NCI-H1694 (cell line): ENCODE data around the gene ADI1.

Source experiments
- DNase-seq: peaks from one replicate; lab custom pipeline; 2025; lab: John Stamatoyannopoulos, UW

Gene ADI1

DNA sequence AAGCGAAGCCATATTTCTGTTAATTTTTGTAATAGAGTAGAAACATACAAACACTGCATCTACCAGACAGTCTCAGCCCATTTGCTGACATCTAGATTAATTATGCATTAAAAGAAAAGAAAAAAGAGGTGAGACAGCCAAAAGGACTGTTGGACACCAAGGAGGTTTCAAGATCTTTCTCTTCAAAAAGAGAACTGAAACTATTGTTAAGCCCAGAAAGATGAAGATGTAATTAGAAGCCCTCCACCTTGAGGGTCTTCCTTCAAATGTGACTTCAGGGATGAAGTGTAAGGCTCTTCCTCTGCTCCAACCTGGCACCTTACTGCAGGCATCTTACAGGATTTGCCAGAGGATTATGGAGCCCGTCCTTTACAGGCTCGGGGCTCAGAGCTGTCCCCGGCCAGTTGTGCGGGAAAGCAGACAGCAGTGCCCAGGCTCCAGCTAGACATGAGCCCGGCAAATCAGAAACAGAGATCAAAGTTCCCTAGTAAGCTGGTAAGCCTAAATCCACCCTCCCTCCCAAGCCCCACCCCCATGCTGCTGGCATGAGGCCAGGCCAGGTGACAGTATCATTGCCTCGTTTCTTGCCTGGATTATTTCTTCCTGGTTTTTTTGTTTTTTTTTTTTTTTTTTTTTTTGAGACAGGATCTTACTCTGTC lies 38.9 kb downstream of the ADI1 start:
- DNase-seq = no peak

DNA sequence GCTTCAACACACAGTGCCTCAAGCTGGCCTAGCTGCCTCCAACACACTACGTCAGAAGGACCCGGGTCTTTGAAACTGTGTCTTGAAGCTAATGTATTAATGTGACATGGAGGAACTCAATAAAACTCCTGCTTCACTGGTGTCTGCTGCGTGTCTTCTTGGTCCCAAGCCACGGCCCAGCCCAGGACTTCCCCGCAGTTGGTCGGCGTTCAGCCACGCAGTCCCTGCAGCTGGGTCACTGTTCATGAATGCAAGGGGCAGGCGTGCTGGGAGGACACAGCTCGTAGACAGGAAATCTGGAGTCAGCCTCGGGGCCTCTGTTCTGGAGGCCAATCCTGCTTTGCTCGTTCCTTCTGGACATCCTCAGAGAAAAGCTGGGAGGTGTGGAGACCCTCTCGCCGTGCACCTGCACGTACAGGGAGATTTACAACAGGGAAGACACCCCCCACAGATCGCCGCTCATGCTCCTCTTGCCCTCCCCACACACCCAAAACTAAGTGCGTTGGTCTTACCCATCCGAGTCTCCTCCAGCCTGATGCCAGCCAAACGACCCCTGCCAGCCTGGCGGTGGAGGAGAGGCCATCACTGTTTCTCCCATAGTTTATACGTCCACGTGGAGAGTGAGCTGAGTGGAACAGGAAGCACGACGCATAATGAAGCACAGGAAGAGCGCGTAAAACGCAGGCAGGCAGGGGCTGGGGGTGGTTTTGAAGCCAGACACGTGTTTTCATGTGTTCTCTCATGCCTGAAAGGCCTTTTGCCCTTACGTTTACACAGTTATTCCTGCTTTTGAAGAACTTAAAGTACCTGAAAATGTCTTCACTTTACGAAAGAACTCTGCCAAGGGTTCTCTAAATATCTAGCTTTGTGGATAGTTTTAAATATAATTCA lies 39.7 kb downstream of the ADI1 start:
- no peak for DNase-seq

DNA sequence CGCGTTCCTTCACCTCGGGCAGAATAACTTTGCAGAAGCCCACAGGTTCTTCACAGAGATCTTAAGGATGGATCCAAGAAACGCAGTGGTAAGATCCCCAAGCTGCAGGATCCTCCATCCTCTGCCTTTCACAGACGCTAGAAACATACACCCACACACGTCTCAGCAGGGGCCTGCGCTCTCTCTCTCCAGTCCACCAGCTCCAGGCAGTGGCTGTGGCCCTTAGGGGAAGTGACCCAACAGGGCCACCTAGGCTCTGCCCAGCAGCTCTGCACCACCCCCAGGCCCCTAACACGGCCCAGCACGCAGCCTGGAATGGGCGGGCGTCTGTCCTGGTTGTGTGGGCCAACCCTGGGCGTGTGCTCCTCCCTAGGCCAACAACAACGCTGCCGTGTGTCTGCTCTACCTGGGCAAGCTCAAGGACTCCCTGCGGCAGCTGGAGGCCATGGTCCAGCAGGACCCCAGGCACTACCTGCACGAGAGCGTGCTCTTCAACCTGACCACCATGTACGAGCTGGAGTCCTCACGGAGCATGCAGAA lies 40.4 kb downstream of the ADI1 start:
- DNase-seq = no peak

DNA sequence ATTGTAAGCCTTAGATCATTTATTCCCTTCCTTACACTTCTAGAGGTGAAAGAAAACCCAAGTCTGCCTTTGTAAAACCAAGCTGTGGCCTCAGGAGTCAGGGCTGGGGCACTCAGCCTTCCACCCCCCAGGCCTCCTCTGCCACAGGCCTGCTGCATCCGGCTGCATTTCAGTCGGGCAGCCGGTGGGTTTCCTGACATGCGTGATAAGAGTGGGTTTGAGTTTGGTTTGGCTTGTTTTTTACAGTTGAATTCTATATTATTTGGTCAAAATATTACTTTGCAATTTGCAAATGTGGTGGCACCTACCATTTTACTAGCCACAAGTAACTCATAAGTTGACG lies 42.4 kb downstream of the ADI1 start:
- DNase-seq = no peak

DNA sequence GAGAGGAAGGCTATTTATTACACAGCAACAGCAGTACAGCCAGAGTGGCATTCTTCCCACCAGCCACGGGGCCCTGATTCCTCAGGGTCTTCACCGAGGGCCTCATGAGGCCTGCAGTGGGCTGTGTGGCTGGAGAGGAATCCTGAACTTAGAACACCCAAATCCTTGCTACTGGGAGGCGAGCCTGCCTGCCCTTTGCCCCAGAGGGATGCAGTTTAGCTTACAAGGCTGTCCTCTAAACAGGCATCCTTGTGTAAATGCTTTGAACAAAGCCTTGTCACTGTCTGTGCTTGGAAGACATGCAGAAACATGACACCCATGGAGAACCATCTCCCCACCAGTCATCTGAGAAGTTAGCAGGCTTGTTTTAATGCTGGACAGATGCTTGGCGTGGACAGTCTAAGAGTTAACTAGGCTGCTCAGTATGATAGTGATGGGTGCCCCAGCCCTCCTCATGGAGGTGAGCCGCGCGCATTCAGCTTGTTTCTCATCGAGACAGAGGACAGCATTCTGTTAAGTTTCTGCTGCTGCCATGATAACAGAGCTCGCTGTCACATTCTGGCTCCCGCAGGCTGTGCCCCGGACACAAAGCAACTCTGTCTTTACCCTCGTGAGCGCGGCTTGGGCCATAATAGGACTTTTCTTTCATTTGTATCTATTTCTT lies 42.9 kb downstream of the ADI1 start:
- no peak for DNase-seq

DNA sequence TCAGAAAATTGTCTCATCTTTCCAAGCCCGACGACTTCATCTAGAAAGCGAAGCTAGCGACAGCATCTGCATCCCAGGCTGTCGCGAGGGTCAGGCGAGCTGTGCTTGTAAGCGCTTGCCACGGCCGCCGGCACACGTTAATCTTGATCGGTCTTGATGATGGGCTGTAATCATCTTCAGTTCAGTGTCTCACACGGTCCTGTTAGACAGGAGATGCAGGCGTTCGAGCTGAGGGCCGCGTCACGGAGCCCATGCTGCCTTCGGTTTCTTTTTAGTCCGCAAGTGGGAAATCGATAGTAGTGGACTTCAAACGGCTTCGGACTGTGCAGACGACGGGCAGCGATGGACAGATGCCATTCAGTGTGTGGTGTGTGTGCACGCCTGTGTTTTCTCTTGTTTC lies 43.6 kb downstream of the ADI1 start:
- no peak for DNase-seq

DNA sequence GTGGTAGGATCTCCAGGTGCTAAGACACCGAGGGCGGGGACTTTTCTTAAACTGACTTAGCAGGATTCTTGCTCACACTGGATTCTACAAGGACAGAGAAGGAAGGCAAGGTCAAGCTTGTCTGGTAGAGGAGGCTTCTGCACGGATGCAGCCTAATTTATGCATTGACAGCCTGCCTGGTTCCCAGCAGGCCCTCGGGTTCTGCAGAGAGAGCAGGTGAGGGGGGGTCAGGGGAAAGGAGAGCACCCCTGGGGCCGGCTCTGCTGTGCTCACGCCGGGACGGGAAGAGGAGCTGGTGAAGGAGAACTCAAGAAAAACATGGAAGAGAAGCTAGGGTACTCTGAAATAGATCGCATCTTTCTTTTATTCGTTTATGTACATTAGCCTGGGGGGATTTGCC lies 46.4 kb downstream of the ADI1 start:
- DNase-seq = no peak

DNA sequence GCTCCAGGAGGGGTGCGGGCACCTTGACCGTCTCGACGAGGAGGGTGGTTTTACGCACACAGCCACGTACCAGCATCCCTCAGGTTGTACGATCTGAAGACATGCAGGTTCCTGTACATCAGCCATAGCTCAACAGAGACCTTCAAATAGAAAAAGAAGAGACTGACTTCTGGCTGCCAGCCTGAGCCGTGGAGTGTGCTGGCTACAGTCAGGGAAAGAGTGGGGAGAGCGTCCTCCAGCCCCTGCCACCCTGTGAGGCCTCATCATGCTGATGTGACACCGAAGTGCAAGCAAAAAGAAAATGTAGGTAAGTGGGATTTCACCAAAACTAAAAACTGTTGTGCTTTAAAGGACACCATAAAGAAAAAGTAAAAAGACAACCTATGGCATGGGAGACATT lies 47.0 kb downstream of the ADI1 start:
- no peak for DNase-seq

DNA sequence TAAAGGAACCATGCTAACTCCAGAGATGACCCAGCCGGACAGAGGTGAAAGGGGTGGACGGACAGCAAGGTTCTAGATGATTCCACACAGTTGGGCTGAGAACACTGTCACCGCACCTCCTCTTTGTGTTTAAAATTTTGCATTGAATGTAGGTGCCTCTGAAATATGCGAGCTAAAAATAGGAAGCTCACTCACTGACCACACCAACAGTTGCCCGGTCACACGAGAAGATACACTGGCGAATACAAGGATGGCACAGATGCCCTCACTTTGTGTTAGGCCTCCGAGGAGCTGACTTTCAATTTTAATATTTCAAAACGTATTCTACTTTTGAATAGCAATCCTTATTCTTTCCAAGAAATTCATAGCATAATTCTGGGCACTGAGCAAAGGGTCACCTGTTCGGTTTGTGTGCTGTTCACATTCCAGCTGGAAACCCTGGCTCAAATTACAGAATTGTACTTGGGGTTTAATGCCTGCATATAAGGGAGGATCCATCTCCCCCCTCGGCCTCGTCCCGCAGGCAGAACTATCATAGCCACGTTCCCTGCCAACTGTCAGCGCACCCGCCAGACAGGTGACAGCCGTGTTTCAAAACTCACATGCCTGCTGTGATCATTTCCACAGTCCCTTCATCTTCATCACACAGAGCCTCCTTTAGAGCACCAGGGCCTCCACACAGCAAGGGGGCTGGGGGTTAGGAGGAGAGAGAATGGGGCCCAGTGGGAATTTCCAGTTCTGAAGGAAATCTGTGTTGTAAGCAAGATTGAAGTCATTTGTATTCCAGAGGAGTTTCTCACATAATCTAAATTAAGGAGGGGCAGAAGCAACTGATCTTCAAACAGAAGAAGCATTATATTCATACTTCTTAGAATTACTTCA lies 48.2 kb downstream of the ADI1 start:
- no peak for DNase-seq

DNA sequence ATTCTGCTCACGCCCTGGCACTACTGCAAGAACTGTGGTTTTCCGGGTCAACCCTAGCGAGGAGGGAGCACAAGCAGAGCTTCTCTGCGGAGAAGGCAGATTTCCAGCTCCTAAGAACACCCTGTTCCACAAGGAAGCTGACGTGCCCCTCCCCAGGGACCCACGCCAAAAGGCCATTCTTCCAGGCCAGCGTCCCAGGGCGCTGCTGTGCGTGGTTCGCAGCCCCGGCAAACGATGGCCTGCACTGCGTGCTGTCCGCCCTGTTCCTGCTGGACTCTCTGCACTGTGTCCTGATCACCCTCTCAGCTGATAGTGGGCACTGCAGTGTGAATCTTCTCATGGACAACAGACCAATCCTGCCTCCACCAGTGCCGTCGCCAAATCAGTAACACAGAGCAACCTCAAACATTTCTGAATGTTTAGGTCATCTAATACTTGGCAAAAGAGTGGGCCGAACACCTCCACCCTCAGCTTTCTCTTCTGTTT lies 49.1 kb downstream of the ADI1 start:
- DNase-seq = no peak

DNA sequence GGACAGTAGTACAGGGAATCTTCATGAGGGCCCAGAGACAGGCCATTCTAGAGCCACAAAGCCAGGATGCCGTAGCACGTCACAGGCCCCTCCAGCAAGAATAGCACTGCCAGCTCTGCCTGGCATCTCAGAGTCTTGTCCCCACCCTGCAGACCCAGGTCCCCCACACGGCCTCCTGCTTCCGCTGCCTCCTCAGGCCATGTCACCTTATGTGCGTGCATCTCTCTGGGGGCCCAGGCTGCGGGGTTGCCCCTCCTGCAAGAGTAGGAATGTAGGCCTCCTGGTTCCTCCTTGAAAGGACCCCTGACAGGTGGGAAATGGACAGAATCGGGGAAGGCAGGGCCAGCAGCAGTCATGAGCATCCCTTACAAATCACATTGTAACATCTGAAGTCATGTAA lies 49.8 kb downstream of the ADI1 start:
- no peak for DNase-seq

DNA sequence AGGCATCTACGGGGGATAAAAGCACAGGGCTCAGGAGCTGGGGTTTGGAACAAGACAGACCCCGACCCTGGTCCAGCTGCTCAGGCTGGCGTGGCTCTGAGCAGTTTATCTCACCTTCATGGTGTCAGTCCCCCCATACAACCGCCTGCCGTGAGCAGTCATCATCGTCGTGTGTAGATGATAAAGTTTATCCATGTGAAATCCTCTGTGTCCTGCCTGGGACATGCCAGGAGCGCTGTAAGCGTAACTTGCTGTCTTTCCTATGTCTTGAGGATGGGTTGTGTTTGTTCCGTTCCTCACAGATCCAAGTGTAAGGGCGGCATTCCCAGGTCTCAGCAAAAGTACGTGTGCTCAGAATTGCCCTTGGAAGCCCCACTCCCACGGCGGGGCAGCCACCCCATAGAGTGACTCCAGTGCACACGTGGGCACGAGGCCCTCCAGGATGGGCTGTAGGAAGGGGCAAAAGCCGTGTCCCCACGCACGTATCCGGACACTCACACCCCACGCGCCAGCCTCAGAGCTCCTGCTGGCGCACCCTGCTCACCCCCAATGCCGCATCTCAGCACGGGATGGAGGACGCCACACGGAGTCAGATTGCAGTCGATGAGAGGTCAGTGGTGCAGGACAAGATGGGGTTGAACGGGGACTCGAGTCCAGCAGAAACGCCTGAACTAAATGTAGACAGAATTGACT lies 50.9 kb downstream of the ADI1 start:
- DNase-seq = no peak

DNA sequence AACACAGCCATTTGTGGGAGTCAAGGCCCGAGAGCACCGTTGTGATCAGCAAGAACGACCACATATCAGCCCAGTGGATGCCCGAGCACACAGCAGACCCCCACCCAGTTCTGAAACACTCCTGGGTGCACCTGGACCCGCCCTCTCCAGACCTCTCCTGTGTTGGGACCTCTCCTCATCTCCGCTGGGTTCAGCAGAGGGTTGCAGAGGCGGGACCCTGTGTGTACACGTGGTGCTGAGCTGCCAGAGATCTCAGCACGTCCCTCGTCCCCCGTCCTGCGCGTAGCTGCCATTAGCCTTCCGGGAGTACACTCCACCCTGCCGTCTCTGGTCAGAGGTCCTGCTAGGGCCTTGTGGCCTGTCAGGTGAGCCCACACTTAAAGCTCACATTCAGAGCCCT lies 51.7 kb downstream of the ADI1 start:
- DNase-seq = no peak

DNA sequence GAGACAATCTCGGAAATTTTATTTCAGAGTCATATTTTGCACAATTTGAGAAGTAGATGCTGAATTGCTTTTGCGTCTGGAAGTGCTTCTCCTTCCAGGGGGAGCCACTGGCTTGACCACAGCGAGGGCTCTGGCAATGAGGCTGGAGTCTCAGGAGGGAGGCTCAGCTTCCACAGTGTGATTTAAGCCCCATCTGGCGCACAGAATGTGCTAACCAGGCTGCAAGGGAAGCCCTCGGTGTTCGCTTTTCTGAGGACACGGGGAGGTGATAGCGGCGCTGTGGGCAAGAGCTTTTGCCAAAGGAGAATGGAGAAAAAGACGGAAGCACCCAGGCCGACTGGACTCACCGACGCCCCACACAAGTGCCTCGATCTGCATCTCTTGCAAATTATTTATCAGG lies 52.4 kb downstream of the ADI1 start:
- DNase-seq = no peak

DNA sequence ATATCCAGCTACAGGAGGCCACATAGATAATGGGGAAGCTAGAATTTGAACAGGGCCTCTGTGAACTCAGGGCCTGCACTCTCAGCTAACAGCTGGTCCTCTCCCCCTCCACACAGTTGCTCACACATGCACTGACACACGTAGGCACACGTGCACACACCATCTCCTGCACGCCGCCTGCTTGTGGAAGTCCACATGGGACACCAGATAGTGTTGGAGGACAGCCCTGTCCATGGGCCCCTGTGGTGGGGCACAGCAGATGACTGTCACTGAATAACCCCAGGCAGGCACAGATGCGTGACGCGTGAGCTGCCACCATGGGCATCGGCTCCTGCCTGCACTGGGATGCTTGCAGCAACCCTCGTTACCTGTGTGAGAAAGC lies 52.9 kb downstream of the ADI1 start:
- DNase-seq = no peak

DNA sequence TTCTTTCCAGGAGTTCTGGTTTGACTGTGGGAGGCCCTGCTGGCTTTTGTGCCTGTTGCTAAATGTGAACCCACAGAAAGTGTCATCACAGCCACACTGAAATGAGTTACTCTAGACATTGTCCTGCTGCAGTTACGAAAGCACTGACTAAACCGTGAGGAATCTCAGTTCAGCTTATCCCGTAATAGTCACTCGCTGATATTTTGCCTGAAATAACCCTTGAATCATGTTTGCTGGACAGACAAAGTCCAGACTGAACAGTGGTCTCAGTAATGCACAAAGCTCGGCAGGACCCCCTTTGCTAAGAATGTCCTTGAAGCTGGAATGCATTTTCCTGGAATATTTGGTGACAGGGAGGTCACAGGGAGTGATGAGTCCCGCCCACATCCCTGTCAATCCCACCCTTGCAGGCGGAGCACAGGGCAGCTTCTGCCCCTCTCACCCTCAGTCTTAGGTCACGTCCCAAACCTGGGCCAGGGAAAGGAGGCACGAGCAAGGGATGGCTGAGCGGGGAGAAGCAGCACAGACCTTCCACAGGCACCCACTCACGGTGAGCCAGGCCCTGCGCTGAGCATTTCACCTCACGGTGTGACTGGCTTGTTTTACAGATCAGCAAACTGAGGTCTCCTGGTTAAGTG lies 53.4 kb downstream of the ADI1 start:
- no peak for DNase-seq

DNA sequence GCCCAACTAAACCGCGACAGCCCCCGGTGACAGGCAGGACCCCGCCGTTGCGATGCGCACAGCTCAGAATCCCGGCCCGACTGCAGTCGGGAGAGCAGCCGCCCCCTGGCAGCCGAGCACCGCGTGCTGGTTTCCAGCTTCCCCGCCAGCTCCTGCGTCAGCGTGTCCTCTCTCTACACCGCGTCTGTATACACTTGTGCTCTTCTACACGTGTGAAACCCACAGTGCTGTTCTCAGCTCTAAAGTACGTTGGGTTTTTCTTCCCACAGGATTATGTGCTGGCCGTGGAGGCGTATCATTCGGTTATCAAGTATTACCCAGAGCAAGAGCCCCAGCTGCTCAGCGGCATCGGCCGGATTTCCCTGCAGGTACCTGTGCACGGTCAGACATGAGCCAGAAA lies 54.0 kb downstream of the ADI1 start:
- no peak for DNase-seq

DNA sequence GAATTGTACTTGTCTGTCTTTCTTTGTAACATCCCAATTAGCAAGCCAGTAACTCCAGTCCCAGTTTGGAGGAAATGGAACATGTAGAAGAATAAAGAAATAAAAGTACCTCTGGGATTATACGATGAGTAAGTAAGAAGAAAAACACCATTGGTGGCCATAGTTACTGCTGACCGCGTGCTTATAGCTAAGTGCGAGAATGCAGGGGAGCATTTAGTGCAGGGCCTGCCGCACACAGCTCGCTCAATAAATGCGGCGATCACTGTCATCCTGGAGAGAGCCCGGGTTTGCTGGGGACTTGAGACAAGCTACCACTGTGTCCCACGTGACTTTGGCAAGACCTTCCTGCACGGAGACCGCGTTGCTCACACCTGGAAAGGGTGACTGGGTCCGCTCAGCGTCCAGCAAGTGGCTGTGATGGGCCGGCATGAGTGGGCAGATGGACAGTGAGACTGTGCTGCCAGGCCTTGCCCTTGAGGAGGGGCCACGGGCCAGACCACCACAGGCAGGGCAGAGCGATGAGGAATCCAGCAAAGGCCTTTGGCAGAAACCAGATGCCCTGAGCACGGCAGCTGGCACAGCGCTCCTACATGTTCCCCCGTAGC lies 54.8 kb downstream of the ADI1 start:
- no peak for DNase-seq

DNA sequence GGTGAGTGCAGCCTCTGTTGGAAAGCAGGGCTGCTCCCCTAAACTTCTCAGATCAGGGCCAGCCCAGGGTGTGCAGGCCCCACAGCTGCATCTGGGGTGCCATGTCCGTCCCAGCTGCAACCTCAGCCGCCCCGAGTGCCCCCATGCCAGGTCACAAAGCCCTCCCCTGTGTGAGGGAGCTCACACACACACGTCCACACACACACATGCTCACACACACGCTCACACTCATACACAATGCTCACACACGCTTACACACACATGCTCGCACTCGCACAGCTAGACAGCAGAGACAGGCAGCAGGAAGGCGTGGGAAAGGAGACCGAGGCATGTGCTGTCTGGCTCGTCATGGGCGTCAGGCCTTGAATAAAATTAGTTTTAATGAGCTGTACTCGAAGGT lies 55.4 kb downstream of the ADI1 start:
- no peak for DNase-seq

DNA sequence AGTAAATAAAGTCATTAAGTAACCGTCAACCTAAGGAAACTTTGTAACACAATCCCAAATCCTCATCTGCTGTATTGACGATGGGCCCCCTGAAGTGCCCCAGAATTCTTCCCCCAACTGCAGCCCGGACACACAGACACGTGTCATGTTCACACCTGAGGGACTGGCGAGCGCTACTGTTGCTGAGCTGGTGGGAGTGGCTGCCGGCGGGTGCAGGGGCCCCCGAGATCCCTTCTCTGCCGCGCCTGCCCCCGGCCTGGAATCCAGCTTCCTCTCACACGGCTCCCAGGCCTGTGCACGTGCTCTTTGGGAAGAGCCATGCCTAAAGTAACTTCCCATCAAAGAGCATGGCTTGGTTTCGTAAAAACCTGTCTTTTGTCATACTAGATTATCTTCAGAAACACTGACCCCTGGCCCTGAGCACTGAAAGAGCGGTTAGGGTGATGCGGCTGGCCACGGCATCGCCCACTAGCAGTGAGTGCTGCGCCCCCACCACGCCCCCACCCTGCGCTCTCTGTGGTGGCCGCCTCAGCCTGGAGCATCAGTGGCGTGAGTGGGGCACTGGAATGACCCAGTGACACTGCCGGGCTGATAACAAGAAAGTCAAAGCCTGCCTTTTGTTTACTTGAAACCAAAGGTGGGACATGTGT lies 56.0 kb downstream of the ADI1 start:
- DNase-seq = no peak
